Smooth muscle cell (in vitro differentiated cells): ENCODE results near the gene SGPP2. TPM values are rescaled to one million over a fixed set of nuclear protein-coding genes. Genes with fewer than 3 reads are reported as not detected.

Source experiments
- DNase-seq: peaks from one replicate; lab custom pipeline; 2025; ENCODE audit not compliant: unreplicated experiment; lab: John Stamatoyannopoulos, UW
- H2AFZ ChIP-seq: fragments of 200-600 bp; sonication (generic); 2 replicates; pipeline ENCODE4 v1.6.0; 2016; ENCODE audit warnings: antibody characterized with exemption, low read depth, mild to moderate bottlenecking
- H3F3A ChIP-seq: fragments of 200-600 bp; sonication (generic); 2 replicates; pipeline ENCODE4 v1.6.0; 2017; ENCODE audit warnings: antibody characterized with exemption, low read depth
- H3K27ac ChIP-seq: fragments of 200-600 bp; sonication (generic); 2 replicates; pipeline ENCODE4 v1.5.1; 2016; ENCODE audit warnings: low read depth, mild to moderate bottlenecking
- H3K27me3 ChIP-seq: fragments of 200-600 bp; sonication (generic); 2 replicates; pipeline ENCODE4 v1.6.1; 2016; ENCODE audit warnings: low read depth, mild to moderate bottlenecking
- H3K36me3 ChIP-seq: fragments of 200-600 bp; sonication (generic); 2 replicates; pipeline ENCODE4 v1.5.1; 2016; ENCODE audit warnings: low read depth
- H3K4me1 ChIP-seq: fragments of 200-600 bp; sonication (generic); 2 replicates; pipeline ENCODE4 v1.5.1; 2016; ENCODE audit warnings: low read depth
- H3K4me2 ChIP-seq: fragments of 200-600 bp; sonication (generic); 2 replicates; pipeline ENCODE4 v1.6.0; 2016; ENCODE audit warnings: mild to moderate bottlenecking
- H3K4me3 ChIP-seq: fragments of 200-600 bp; sonication (generic); 2 replicates; pipeline ENCODE4 v1.5.1; 2016; ENCODE audit warnings: mild to moderate bottlenecking
- H3K79me2 ChIP-seq: fragments of 200-600 bp; sonication (generic); 2 replicates; pipeline ENCODE4 v1.6.0; 2016; ENCODE audit warnings: low read depth, mild to moderate bottlenecking
- H3K9ac ChIP-seq: fragments of 200-600 bp; sonication (generic); 2 replicates; pipeline ENCODE4 v1.6.0; 2016; ENCODE audit warnings: low read depth
- H3K9me3 ChIP-seq: fragments of 200-600 bp; sonication (generic); replicated peaks from 2 replicates; pipeline ENCODE4 v1.5.1; 2016; ENCODE audit warnings: low read depth
- H4K20me1 ChIP-seq: fragments of 200-600 bp; sonication (generic); 2 replicates; pipeline ENCODE4 v1.6.0; 2016; ENCODE audit warnings: low read depth
- CTCF ChIP-seq: fragments of 200-600 bp; sonication (generic); IDR thresholded peaks from 2 replicates; pipeline ENCODE4 v1.5.1; 2017; ENCODE audit warnings: borderline replicate concordance, mild to moderate bottlenecking, antibody characterized with exemption; ENCODE audit not compliant: insufficient read depth, poor library complexity, severe bottlenecking
- WGBS: methylation state at CpG from one replicate; pipeline ENCODE4 v1.1.7; 2016; ENCODE audit warnings: low lambda C conversion rate; 5-methylcytosine and 5-hydroxymethylcytosine counted together
- polyA plus RNA-seq: library from polyadenylated mRNA; unstranded; fragments of >200 nt; fragmentation: Nextera tagmentation; extraction: Ambion mirVana; gene quantifications from 2 replicates; pipeline ENCODE4 v1.2.1, GENCODE V29; 2016
- total RNA-seq: library from RNA; depleted of rRNA; stranded (reverse); fragments of >200 nt; gene quantifications from 2 replicates; pipeline ENCODE4 v1.2.3, GENCODE V29; 2014

The SGPP2 gene
- total and polyA plus RNA-seq, 2 experiments from 2014 or later = 0.66 to 1.4 TPM

GRCh38 chr2:222591661-222592060 is 167.3 kb downstream of the SGPP2 start:
- H3K4me2 ChIP-seq = no peak overlapping the region
- no peaks in the 10 kb centered on the region for H3K9me3 ChIP-seq
- H3F3A ChIP-seq = no peaks in the 10 kb centered on the region
- H3K4me3 ChIP-seq = no peak overlapping the region
- no peak for DNase-seq
- no peaks in the 10 kb centered on the region for H3K27me3 ChIP-seq
- no peak overlapping the region for H3K27ac ChIP-seq
- H3K9ac ChIP-seq = no peak overlapping the region
- 100% methylated on average over 1 of the region's 1 CpG for WGBS
- no peak for TF ChIP-seq CTCF
- no peaks in the 10 kb centered on the region for H3K36me3 ChIP-seq
- H2AFZ ChIP-seq = no peak overlapping the region
- H3K79me2 ChIP-seq = peaks cover 2% of the 10 kb centered on the region
- H4K20me1 ChIP-seq = peaks cover 9% of the 10 kb centered on the region
- H3K4me1 ChIP-seq = no peaks in the 10 kb centered on the region

GRCh38 chr2:222592176-222592575 is 167.8 kb downstream of the SGPP2 start:
- no peak overlapping the region for H3K4me3 ChIP-seq
- H3F3A ChIP-seq = no peaks in the 10 kb centered on the region
- no peak overlapping the region for H3K4me2 ChIP-seq
- no peaks in the 10 kb centered on the region for H3K27me3 ChIP-seq
- 52% methylated on average over 2 of the region's 2 CpGs for WGBS
- H3K9ac ChIP-seq = no peak overlapping the region
- H3K9me3 ChIP-seq = no peaks in the 10 kb centered on the region
- no peak for TF ChIP-seq CTCF
- H2AFZ ChIP-seq = no peak overlapping the region
- no peak for DNase-seq
- peaks cover 9% of the 10 kb centered on the region for H4K20me1 ChIP-seq
- H3K4me1 ChIP-seq = no peaks in the 10 kb centered on the region
- no peak overlapping the region for H3K27ac ChIP-seq
- H3K36me3 ChIP-seq = no peaks in the 10 kb centered on the region
- peaks cover 2% of the 10 kb centered on the region for H3K79me2 ChIP-seq

- no peaks in the 10 kb centered on the region for H3K4me1 ChIP-seq
- H3K27ac ChIP-seq = no peak overlapping the region
- H3K27me3 ChIP-seq = no peaks in the 10 kb centered on the region
- H3F3A ChIP-seq = no peaks in the 10 kb centered on the region
- no peak for DNase-seq
- 78% methylated on average over 1 of the region's 1 CpG for WGBS
- no peaks in the 10 kb centered on the region for H3K79me2 ChIP-seq
- H3K36me3 ChIP-seq = peaks cover 13% of the 10 kb centered on the region
- no peak for TF ChIP-seq CTCF
- no peak overlapping the region for H2AFZ ChIP-seq
- no peaks in the 10 kb centered on the region for H3K9me3 ChIP-seq
- no peak overlapping the region for H3K4me2 ChIP-seq
- H3K4me3 ChIP-seq = no peak overlapping the region
- H3K9ac ChIP-seq = no peak overlapping the region
- H4K20me1 ChIP-seq = peaks cover 9% of the 10 kb centered on the region
Observed at GRCh38 chr2:222594679-222595078, 170.3 kb downstream of the SGPP2 start.

GRCh38 chr2:222595581-222595980 is 171.2 kb downstream of the SGPP2 start:
- no peak overlapping the region for H3K27ac ChIP-seq
- peaks cover 13% of the 10 kb centered on the region for H4K20me1 ChIP-seq
- H3K27me3 ChIP-seq = no peaks in the 10 kb centered on the region
- no peak for TF ChIP-seq CTCF
- H3K4me2 ChIP-seq = no peak overlapping the region
- no peak overlapping the region for H2AFZ ChIP-seq
- H3F3A ChIP-seq = no peaks in the 10 kb centered on the region
- H3K9ac ChIP-seq = no peak overlapping the region
- WGBS = 97% methylated on average over 2 of the region's 2 CpGs
- H3K4me1 ChIP-seq = no peaks in the 10 kb centered on the region
- DNase-seq = no peak
- peaks cover 13% of the 10 kb centered on the region for H3K36me3 ChIP-seq
- H3K9me3 ChIP-seq = no peaks in the 10 kb centered on the region
- H3K79me2 ChIP-seq = no peaks in the 10 kb centered on the region
- H3K4me3 ChIP-seq = no peak overlapping the region
